SU-DHL-6 (cell line): ENCODE results near the gene TLL2.

Source experiments
- H2AFZ ChIP-seq: fragments of 200-600 bp; sonication (generic); 2 replicates; pipeline ENCODE4 v1.6.1; 2014; ENCODE audit warnings: low read depth, mild to moderate bottlenecking, moderate library complexity, mixed read lengths, antibody characterized with exemption, low read length; ENCODE audit not compliant: severe bottlenecking
- H3F3A ChIP-seq: fragments of 200-600 bp; shearing (Covaris generic); 2 replicates; pipeline ENCODE4 v1.6.0; 2016; ENCODE audit warnings: antibody characterized with exemption, mild to moderate bottlenecking; ENCODE audit not compliant: insufficient read depth
- H3K27ac ChIP-seq: fragments of 200-600 bp; sonication (generic); 2 replicates; pipeline ENCODE4 v1.5.1; 2016; ENCODE audit warnings: low read depth, mild to moderate bottlenecking, low read length, moderate library complexity, mixed read lengths
- H3K27me3 ChIP-seq: fragments of 200-600 bp; sonication (generic), shearing (Covaris generic); 2 replicates; pipeline ENCODE4 v1.6.0; 2014; ENCODE audit warnings: mild to moderate bottlenecking, low read length
- H3K36me3 ChIP-seq: fragments of 200-600 bp; sonication (generic); 2 replicates; pipeline ENCODE4 v1.6.1; 2014; ENCODE audit warnings: mild to moderate bottlenecking, low read length, mixed read lengths
- H3K4me2 ChIP-seq: fragments of 300-600, 200-600 bp; shearing (Covaris generic), sonication (generic); 2 replicates; pipeline ENCODE4 v1.6.0; 2014; ENCODE audit warnings: low read length, low read depth, mild to moderate bottlenecking; ENCODE audit not compliant: poor library complexity, severe bottlenecking
- H3K4me3 ChIP-seq: fragments of 200-600 bp; sonication (generic); 2 replicates; pipeline ENCODE4 v1.5.1; 2014; ENCODE audit warnings: antibody characterized with exemption, low read length, mild to moderate bottlenecking, mixed read lengths; ENCODE audit not compliant: insufficient read depth, poor library complexity, severe bottlenecking
- H3K79me2 ChIP-seq: fragments of 200-600 bp; sonication (generic); 2 replicates; pipeline ENCODE4 v1.6.1; 2014; ENCODE audit warnings: mild to moderate bottlenecking, low read length, moderate library complexity; ENCODE audit not compliant: insufficient read depth
- H3K9ac ChIP-seq: fragments of 200-600 bp; sonication (generic); 2 replicates; pipeline ENCODE4 v1.7.0; 2014; ENCODE audit warnings: mild to moderate bottlenecking, low read length
- H3K9me2 ChIP-seq: fragments of 200-600 bp; sonication (generic); replicated peaks from 2 replicates; pipeline ENCODE4 v1.6.1; 2014; ENCODE audit warnings: low read length; ENCODE audit not compliant: insufficient read depth
- H3K9me3 ChIP-seq: fragments of 200-600 bp; sonication (generic); 2 replicates; pipeline ENCODE4 v1.6.1; 2014; ENCODE audit warnings: low read length, mixed read lengths; ENCODE audit not compliant: insufficient read depth
- H4K20me1 ChIP-seq: fragments of 200-600 bp; sonication (generic); 2 replicates; pipeline ENCODE4 v1.6.1; 2014; ENCODE audit warnings: low read depth, mild to moderate bottlenecking, antibody characterized with exemption, low read length, moderate library complexity, mixed read lengths
- CTCF ChIP-seq: fragments of 200-600 bp; sonication (generic); IDR thresholded peaks from one replicate; pipeline ENCODE4 v1.5.1; 2017; ENCODE audit warnings: antibody characterized with exemption, mild to moderate bottlenecking, low read length, moderate library complexity; ENCODE audit not compliant: insufficient read depth, poor library complexity, severe bottlenecking
- EZH2phosphoT487 ChIP-seq: fragments of 200-600 bp; sonication (generic), shearing (Covaris generic); conservative IDR thresholded peaks from 2 replicates; pipeline ENCODE4 v1.6.1; 2018; ENCODE audit warnings: mild to moderate bottlenecking, antibody characterized with exemption, low read length, moderate library complexity, mixed read lengths

The TLL2 gene

GRCh38 chr10:96512524-96513304, 1.0 kb downstream of the TLL2 start:
- Histone ChIP-seq H3K9me2 (no peaks in the 10 kb centered on the region), H3K27me3 (0 out of 2 replicates have a peak, but pooled peaks cover 2% of the 10 kb centered on the region), H3K4me2 (peak overlapping the region; percentile 94), H3K9me3 (no peaks in the 10 kb centered on the region), H2AFZ (peak overlapping the region; percentile 75), H4K20me1 (no peaks in the 10 kb centered on the region), H3K27ac (no peak overlapping the region), H3K79me2 (no peaks in the 10 kb centered on the region), H3K36me3 (no peaks in the 10 kb centered on the region), H3F3A (peaks cover 9% of the 10 kb centered on the region), H3K4me3 (peak overlapping the region; percentile 66), H3K9ac (peak overlapping the region; percentile 54)
- TF ChIP-seq EZH2phosphoT487 = no peak; the same call in 1 of the 2 replicates
- no peak for TF ChIP-seq CTCF

GRCh38 chr10:96511044-96511945, 2.4 kb downstream of the TLL2 start:
- Histone ChIP-seq H3K36me3 (no peaks in the 10 kb centered on the region), H3K79me2 (no peaks in the 10 kb centered on the region), H3K9me2 (no peaks in the 10 kb centered on the region), H3F3A (peaks cover 9% of the 10 kb centered on the region), H3K4me2 (no peak overlapping the region), H3K9me3 (no peaks in the 10 kb centered on the region), H4K20me1 (no peaks in the 10 kb centered on the region), H3K27me3 (0 out of 2 replicates have a peak, but pooled peaks cover 2% of the 10 kb centered on the region), H3K9ac (no peak overlapping the region), H3K27ac (no peak overlapping the region), H3K4me3 (no peak overlapping the region), H2AFZ (no peak overlapping the region)
- TF ChIP-seq CTCF (peak; percentile 38), EZH2phosphoT487 (no peak)

GRCh38 chr10:96509017-96509641, 4.6 kb downstream of the TLL2 start:
- no peaks in the 10 kb centered on the region for H4K20me1 ChIP-seq
- no peak overlapping the region for H3K27ac ChIP-seq

More at GRCh38 chr10:96509017-96509641, 4.6 kb downstream of the TLL2 start:
- Histone ChIP-seq H3K4me3 (no peak overlapping the region), H3K27me3 (0 out of 2 replicates have a peak, but pooled peaks cover 2% of the 10 kb centered on the region), H3K36me3 (no peaks in the 10 kb centered on the region), H2AFZ (no peak overlapping the region), H3K9me2 (no peaks in the 10 kb centered on the region), H3K9ac (no peak overlapping the region), H3F3A (no peaks in the 10 kb centered on the region; the same call in 1 of the 2 replicates), H3K9me3 (no peaks in the 10 kb centered on the region), H3K79me2 (no peaks in the 10 kb centered on the region), H3K4me2 (no peak overlapping the region)
- TF ChIP-seq EZH2phosphoT487 (no peak), CTCF (no peak)
